GM18526 (cell line): ENCODE results near the gene ZFY.

Experiments
- POLR2A ChIP-seq: IDR thresholded peaks from 3 replicates; pipeline ENCODE4 v1.6.1; 2011; ENCODE audit not compliant: insufficient read length; ENCODE audit errors: extremely low read depth

Gene ZFY

GRCh38 chrY:2934861-2935715, at the start of gene ZFY:
ZFY (plus strand) TSS chrY:2935381; CDS start chrY:2953937, 18,556 bp downstream.
- TF ChIP-seq POLR2A = no peak

DNA sequence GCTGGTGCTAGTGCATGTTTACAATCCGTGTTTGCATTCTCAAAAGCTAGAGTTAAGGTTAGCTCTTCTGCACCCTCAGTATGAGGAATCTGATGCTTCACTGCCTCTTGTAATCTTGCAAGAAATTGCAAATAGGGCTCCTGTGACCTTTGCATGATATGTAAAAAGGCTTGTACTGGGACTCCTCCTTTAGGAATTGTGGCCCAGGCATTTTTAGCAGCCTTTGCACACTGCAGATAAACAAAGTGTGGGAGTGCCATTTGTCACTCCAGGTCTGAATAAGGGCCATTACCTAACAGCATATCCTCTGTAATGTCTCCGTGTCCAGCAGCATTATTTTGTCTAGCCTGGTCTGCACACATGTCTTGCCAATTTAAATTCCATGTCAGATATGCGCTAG, 49.3 kb upstream of the ZFY start:
- TF ChIP-seq POLR2A = no peak

DNA sequence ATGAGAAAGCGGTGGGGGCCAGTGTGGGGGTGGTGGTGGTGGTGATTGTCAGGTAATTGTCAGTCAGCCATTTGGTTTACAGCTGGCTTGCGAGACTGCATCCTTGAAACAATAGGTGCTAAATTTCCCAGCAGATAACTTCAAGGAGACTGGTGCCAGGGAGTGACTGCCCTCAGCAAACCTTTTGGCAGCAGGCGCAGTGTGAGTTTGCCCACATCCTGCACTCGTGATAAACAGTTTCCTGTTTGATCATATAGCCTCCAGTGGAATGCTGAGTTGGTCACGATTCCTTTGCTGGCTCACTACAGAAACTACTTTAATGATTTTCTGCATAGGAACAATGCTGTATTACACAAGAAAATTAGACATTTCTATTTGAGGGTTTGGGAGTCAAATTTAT, 47.8 kb upstream of the ZFY start:
- no peak for TF ChIP-seq POLR2A

DNA sequence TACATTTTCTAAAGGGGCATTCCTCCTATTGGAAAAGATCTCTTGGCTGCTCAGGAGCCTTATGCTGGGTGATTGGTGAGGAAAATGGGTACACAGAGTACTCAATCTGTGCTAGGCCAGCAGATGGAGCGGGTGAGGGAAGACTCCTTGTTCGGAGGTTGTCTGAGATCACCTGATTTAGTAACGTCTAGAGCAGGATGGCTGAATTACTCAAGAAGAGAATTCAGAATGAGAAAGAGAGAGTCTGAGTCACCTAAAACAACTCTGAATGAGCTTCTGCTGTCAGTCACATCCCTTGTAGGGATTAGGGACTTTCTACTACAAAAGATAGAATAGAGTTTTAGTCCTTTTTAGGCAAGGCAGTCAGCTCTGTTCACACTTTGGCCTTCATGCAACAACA, 47.2 kb upstream of the ZFY start:
- TF ChIP-seq POLR2A = no peak

DNA sequence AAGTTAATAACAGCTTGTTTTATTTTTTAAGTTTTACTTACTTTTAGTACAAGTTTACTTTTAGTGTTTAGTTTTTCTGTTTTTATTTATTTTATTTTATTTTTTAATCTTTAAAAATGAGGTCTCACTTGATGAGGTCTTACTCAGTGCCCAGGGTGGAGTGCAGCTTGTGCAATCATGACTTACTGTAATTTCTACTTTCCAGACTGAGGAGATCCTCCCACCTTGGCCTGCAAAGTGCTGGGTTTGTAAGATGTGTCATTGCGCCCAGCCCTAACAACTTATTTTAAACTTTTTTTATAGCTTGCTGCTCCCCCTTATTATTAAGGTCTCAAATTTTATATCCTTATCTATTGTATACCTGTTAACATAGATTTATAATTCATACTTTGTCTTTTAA, 41.7 kb upstream of the ZFY start:
- TF ChIP-seq POLR2A = no peak

GRCh38 chrY:2896050-2896449, 39.1 kb upstream of the ZFY start:
- no peak for TF ChIP-seq POLR2A

GRCh38 chrY:2907356-2907755, 27.8 kb upstream of the ZFY start:
- TF ChIP-seq POLR2A = no peak

DNA sequence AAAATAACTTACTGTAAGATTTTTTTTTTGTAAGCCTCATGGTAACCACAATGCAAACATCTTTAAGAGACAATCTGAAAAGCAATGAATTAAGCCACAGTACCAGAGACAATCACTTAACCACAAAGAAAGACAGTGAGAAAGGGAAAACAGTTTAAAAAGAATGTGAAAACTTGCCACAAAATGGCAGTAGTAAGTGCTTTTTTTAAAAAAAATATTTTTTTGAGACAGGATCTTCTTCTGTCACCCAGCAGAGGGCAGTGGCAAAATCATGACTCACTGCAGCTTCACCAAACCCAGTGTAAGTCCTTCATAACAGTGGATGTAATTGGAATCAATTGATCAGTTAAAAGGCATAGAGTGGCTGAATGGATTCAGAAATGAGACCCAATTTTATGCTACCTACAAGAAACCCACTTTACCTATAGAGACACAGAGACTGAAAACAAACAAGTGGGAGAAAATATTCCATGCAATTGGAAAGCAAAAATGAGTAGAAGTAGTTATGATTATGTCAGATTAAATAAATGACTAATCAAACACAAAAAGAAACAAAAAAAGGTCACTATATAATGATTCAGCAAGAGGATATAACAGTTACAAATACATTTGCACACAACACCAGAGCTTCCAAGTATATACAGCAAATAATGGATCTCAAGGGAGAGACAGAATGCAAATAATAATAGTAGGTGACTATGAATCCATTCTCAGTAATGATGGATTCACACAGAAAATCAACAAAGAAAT, 21.9 kb upstream of the ZFY start:
- no peak for TF ChIP-seq POLR2A

DNA sequence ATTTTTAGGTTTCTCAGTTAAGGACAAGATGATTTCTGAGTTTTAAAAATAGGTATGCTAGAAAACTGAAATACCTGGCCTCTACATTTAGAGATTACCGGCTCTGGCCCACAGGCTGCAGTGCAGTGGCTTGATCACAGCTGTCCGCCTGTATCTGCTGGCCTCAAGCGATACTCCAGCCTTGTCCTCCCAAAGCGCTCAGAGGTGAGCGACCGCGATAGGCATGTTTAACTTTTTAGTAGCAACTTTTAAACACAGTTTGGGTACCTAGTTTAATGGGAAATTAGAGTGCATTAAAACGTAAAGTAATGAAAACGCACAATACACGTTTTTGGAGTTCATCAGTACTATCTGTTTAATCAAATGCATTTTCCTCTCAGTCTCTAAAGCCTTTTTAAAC, 1.1 kb upstream of the ZFY start:
- no peak for TF ChIP-seq POLR2A

- TF ChIP-seq POLR2A = no peak
Measured at GRCh38 chrY:2935716-2936435, 695 bp downstream of the ZFY start.

- TF ChIP-seq POLR2A = no peak
Measured at GRCh38 chrY:2936436-2936750, 1.2 kb downstream of the ZFY start.

GRCh38 chrY:2937149-2937548, 2.0 kb downstream of the ZFY start:
- TF ChIP-seq POLR2A = no peak

DNA sequence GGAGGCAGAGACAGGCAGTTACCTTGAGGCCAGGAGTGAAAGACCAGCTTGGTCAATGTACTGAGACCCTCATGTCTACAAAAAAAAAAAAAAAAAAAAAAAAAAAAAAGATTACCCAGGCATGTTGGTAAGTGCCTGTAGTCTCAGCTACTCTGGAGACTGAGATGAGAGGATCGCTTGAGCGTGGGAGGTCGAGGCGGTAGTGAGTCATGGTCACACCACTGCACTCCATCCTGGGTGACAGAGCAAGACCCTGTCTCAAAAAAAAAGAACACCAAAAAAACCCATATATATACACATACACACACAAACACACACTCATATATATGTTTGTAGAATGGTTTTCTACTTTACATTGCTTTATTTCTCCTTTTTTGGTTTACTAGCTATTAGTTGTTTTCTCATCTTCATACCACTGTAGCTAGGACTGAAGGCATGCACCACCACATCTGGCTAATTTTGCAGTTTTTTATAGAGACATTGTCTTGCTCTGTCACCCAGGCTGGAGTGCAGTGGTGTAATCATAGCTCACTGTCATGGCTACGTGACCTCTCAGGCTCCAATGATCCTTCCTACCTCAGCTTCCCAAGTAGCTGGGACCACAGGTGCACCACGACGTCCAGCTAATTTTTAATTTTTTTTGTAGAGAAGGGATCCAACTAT, 14.5 kb downstream of the ZFY start:
- no peak for TF ChIP-seq POLR2A

GRCh38 chrY:2950655-2951054, 15.5 kb downstream of the ZFY start:
- no peak for TF ChIP-seq POLR2A

DNA sequence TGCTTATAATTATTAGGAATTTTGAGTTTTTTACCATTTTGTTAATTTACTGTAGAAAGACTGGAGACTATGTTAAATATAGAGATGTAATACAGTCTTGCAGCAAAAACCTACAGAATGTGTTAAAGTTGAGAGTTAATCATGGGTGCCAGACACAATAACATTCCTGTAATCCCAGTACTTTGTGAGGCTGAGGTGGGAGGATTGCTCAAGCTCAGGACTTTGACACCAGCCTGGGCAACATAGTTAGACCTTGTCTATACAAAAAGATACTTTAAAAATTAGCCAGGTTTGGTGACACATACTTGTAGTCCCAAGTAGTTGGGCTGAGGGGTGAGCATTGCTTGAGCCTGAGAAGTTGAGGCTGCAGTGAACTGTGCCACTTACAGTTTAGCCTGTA, 17.7 kb downstream of the ZFY start:
- no peak for TF ChIP-seq POLR2A
